Gastroesophageal sphincter (tissue), 3 donors: ENCODE measurements around the gene RAB36.

Experiments used
- EP300 ChIP-seq: sonication (generic); formaldehyde crosslinking; IDR thresholded peaks from one replicate; pipeline ENCODE4 v1.6.1; 2017; ENCODE audit warnings: antibody characterized with exemption, mild to moderate bottlenecking
- POLR2A ChIP-seq, 2 donors: fragments of 450-650 bp; IDR thresholded peaks; one replicate each; pipeline ENCODE4 v1.6.1; 2017; ENCODE audit warnings: antibody characterized with exemption in 2 of 2, mild to moderate bottlenecking in 2 of 2, moderate library complexity in 1 of 2
- TF ChIP-seq, protein P1 (sequence below), 4 experiments: fragments of 200-600 bp in 2 of 4; fragments of 450-650 bp in 2 of 4; sonication (generic) in 1 of 4; IDR thresholded peaks; one replicate each; pipeline ENCODE4 v1.5.1; 2017 to 2019; ENCODE audit warnings: antibody characterized with exemption in 4 of 4, mild to moderate bottlenecking in 2 of 4, moderate library complexity in 2 of 4

DNA sequence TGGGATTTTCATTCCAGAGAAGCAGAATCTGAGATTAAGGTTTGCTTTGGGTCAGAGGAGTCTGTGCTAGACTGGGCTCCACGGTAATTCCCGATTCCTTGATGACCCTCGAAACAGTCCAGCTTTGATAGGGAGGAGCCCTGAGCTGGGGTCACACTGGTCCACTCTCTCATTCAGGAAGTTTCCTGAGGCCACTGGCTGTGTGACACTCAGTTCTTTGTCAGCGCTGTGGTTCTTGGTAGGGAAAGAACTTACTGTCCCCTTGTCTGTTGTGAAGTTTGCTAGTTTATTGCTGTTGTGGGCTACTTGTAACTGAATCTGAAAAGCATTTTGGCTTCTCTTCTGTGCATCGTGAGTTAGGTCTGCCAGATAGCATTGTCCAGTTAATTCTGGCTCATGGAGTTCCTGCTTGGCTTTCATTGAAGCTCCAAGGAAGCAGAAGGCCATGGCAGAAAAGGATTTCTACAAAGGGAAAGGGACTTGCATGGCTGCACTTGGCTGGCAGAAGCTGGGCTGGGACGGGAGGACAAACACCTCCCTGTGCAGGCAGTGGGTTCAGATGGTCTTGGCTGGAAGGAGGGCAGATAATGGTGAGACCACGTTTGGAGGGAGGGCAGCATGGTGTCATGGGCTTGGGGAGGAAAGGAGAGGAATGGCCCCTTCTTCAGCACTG is 58.3 kb downstream of the RAB36 start:
- TF ChIP-seq, protein P1, sequence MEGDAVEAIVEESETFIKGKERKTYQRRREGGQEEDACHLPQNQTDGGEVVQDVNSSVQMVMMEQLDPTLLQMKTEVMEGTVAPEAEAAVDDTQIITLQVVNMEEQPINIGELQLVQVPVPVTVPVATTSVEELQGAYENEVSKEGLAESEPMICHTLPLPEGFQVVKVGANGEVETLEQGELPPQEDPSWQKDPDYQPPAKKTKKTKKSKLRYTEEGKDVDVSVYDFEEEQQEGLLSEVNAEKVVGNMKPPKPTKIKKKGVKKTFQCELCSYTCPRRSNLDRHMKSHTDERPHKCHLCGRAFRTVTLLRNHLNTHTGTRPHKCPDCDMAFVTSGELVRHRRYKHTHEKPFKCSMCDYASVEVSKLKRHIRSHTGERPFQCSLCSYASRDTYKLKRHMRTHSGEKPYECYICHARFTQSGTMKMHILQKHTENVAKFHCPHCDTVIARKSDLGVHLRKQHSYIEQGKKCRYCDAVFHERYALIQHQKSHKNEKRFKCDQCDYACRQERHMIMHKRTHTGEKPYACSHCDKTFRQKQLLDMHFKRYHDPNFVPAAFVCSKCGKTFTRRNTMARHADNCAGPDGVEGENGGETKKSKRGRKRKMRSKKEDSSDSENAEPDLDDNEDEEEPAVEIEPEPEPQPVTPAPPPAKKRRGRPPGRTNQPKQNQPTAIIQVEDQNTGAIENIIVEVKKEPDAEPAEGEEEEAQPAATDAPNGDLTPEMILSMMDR (IDR thresholded peaks at IDR 0.05): no peak
- no peak for TF ChIP-seq POLR2A (IDR thresholded peaks at IDR 0.05)
- TF ChIP-seq EP300: no peak
